ENCODE data around the gene FADS3.

DNA sequence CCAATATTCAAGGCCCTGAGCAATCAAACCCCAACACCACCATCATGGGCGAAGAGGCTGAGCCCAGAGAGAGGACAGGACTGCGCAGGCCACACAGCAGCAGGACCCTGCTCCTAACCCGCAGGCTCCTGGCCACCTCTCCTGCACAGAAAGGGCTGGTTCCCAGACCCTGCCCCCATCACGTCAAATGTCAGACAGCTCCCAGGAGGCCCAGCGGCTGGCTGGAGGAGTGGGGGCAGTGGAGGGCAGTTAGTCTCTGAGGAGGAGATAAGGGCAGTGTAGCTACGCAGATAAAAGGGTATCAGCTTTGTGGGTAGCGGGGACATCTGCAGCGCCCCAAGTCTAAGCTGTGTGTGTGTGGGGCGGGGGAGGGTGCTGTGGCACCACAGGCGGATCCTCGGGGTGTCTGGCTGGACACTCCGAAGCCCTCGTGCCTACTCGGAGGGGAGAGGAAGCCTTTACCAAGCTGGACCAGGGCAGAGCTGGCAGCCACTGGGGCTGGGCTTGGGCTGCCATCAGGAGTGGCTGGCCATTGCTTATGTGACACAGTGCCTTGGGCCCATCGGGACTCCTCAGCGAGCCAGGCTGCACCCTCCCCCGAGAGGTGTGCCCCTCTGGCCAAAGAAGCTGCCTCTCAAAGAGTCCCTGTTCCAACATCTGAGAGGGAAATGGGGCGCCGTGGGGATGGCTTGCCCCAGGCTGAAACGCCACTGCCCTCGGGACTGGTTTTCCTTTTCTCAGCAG is 21.5 kb downstream of the FADS3 start:
- TF ChIP-seq CTCF (conservative IDR thresholded peaks at IDR 0.05; ENCODE audit: low read depth, low read length), result no peak
- no peak for TF ChIP-seq POLR2A (IDR thresholded peaks at IDR 0.05; ENCODE audit: low read depth, low read length)
- TF ChIP-seq SMC3 (IDR thresholded peaks at IDR 0.05; ENCODE audit: low read depth, low read length), result no peak
- no peak for TF ChIP-seq CEBPB (IDR thresholded peaks at IDR 0.05; ENCODE audit: low read depth, low read length)
- no peak for TF ChIP-seq RAD21 (IDR thresholded peaks at IDR 0.05; ENCODE audit: low read length)
- TF ChIP-seq USF2 (IDR thresholded peaks at IDR 0.05; ENCODE audit: low read depth, low read length), result no peak
- no peak for TF ChIP-seq MAZ (IDR thresholded peaks at IDR 0.05; ENCODE audit: borderline replicate concordance, low read depth, low read length)
- TF ChIP-seq CHD1 (IDR thresholded peaks at IDR 0.05; ENCODE audit: low read depth, low read length), result no peak
- no peak for TF ChIP-seq MXI1 (IDR thresholded peaks at IDR 0.05; ENCODE audit: borderline replicate concordance, low read depth, low read length)
